ENCODE results near the gene TIMP3.

DNA sequence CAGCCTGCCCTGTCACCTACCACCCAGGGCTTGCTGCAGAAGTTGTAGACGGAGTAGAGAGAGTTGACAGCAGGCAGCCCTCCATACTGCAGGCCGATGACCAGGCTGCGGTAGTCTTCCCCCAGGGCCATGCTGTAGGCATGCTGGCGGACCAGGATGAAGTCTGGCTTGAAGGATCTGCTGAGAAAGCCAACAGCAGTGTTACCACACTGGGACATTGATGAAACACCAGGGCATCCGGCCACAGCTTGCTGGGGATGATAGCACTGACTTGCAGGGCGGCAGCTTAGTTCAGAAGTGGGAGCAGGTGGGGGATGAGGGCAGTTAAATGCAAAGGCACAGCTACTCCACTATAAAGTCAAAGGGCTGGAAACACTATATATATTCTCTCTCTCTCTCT lies 67.4 kb downstream of the TIMP3 start:
- TF ChIP-seq, protein P1, sequence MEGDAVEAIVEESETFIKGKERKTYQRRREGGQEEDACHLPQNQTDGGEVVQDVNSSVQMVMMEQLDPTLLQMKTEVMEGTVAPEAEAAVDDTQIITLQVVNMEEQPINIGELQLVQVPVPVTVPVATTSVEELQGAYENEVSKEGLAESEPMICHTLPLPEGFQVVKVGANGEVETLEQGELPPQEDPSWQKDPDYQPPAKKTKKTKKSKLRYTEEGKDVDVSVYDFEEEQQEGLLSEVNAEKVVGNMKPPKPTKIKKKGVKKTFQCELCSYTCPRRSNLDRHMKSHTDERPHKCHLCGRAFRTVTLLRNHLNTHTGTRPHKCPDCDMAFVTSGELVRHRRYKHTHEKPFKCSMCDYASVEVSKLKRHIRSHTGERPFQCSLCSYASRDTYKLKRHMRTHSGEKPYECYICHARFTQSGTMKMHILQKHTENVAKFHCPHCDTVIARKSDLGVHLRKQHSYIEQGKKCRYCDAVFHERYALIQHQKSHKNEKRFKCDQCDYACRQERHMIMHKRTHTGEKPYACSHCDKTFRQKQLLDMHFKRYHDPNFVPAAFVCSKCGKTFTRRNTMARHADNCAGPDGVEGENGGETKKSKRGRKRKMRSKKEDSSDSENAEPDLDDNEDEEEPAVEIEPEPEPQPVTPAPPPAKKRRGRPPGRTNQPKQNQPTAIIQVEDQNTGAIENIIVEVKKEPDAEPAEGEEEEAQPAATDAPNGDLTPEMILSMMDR (IDR thresholded peaks at IDR 0.05), result no peak
- TF ChIP-seq POLR2A (IDR thresholded peaks at IDR 0.05), result no peak

Data from heart left ventricle (tissue), 13 donors.